A549 (cell line): ENCODE measurements around the gene SLC9A6.

Experiments used
- POLR2A ChIP-seq: IDR thresholded peaks from 2 replicates; pipeline ENCODE4 v1.6.1; 2012; ENCODE audit warnings: mild to moderate bottlenecking, low read length
- TF ChIP-seq, protein P1 (sequence below): fragments of >200 bp; sonication (Bioruptor Twin); formaldehyde crosslinking; IDR thresholded peaks from 3 replicates; pipeline ENCODE4 v1.5.1; 2016

DNA sequence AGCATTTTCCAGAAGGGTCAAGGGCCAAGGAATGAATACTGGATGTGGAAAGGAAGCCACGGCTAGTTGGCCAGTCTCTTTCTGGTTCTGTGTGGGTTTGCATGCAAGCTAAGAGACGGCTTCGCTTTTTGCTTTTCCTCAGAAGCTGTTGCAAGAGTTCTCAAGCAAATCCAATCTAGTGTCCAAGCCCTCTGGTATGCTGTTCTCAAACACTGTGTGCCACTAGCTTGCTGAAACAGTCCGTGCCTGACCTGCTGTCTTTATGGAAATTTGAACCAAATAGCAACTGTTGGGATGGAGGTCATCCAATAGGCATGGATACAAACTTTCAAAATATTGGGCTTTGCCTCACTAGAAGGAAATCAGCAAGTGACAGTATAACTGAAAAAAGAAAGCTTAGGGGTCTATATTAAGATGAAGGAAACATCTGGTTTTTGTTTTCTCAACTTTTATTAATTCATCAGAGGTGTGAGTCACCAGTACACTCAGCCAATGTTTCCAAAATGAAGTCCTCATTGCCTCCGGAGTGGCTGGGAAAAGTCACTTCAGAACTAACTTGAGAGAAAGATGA is 70.5 kb downstream of the SLC9A6 start:
- no peak for TF ChIP-seq POLR2A
- TF ChIP-seq, protein P1, sequence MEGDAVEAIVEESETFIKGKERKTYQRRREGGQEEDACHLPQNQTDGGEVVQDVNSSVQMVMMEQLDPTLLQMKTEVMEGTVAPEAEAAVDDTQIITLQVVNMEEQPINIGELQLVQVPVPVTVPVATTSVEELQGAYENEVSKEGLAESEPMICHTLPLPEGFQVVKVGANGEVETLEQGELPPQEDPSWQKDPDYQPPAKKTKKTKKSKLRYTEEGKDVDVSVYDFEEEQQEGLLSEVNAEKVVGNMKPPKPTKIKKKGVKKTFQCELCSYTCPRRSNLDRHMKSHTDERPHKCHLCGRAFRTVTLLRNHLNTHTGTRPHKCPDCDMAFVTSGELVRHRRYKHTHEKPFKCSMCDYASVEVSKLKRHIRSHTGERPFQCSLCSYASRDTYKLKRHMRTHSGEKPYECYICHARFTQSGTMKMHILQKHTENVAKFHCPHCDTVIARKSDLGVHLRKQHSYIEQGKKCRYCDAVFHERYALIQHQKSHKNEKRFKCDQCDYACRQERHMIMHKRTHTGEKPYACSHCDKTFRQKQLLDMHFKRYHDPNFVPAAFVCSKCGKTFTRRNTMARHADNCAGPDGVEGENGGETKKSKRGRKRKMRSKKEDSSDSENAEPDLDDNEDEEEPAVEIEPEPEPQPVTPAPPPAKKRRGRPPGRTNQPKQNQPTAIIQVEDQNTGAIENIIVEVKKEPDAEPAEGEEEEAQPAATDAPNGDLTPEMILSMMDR: no peak
